GM12875 (cell line): ENCODE measurements around the gene PPP1R9B.

ENCODE experiments used
- H3K4me3 ChIP-seq: one replicate; pipeline ENCODE4 v1.5.1; 2011; ENCODE audit warnings: low read depth, low read length, control low read depth
- TF ChIP-seq, protein P1 (sequence below): IDR thresholded peaks from 2 replicates; pipeline ENCODE4 v1.5.1; 2011; ENCODE audit warnings: low read depth, mild to moderate bottlenecking, control low read depth, inconsistent platforms, low read length, moderate library complexity, borderline replicate concordance; ENCODE audit not compliant: insufficient read depth

PPP1R9B gene, protein sequence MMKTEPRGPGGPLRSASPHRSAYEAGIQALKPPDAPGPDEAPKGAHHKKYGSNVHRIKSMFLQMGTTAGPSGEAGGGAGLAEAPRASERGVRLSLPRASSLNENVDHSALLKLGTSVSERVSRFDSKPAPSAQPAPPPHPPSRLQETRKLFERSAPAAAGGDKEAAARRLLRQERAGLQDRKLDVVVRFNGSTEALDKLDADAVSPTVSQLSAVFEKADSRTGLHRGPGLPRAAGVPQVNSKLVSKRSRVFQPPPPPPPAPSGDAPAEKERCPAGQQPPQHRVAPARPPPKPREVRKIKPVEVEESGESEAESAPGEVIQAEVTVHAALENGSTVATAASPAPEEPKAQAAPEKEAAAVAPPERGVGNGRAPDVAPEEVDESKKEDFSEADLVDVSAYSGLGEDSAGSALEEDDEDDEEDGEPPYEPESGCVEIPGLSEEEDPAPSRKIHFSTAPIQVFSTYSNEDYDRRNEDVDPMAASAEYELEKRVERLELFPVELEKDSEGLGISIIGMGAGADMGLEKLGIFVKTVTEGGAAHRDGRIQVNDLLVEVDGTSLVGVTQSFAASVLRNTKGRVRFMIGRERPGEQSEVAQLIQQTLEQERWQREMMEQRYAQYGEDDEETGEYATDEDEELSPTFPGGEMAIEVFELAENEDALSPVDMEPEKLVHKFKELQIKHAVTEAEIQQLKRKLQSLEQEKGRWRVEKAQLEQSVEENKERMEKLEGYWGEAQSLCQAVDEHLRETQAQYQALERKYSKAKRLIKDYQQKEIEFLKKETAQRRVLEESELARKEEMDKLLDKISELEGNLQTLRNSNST

DNA sequence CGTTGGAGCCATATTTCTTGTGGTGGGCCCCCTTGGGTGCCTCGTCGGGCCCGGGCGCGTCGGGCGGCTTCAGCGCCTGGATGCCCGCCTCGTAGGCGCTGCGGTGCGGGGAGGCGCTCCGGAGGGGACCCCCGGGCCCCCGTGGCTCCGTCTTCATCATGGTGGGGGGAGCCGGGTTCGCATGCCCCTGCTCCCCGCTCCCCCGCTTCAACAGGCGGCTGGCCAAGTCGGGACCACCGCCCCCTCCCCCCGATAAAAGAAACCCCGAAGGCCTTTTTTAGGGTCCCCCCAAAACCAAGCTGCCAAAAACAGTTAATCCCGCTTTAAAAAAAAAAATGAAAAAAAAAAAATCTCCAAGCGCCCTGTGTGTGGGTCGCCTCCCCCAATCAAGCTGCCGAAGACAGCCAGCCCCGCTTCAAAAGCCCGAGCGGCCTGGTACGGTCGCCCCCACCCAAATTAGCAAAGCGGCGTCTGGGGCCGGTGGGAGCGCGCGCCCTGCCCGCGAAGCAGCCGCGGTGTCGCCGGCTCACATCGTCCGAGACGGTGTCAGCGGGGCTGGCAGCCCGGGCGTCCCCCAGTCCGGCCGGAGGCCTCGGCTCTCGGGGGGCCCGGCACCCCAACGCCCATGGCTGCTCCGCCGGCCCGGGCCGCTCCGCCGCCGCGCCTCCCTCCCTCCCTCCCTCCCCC is at the start of gene PPP1R9B:
TSS of gene PPP1R9B (minus strand) at position 324 of the 687 bp plus-strand sequence. CDS start at position 160, 164 bp downstream.
- H3K4me3 ChIP-seq = peak within 1 kb of the TSS; percentile 85
- TF ChIP-seq, protein P1, sequence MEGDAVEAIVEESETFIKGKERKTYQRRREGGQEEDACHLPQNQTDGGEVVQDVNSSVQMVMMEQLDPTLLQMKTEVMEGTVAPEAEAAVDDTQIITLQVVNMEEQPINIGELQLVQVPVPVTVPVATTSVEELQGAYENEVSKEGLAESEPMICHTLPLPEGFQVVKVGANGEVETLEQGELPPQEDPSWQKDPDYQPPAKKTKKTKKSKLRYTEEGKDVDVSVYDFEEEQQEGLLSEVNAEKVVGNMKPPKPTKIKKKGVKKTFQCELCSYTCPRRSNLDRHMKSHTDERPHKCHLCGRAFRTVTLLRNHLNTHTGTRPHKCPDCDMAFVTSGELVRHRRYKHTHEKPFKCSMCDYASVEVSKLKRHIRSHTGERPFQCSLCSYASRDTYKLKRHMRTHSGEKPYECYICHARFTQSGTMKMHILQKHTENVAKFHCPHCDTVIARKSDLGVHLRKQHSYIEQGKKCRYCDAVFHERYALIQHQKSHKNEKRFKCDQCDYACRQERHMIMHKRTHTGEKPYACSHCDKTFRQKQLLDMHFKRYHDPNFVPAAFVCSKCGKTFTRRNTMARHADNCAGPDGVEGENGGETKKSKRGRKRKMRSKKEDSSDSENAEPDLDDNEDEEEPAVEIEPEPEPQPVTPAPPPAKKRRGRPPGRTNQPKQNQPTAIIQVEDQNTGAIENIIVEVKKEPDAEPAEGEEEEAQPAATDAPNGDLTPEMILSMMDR = no peak

DNA sequence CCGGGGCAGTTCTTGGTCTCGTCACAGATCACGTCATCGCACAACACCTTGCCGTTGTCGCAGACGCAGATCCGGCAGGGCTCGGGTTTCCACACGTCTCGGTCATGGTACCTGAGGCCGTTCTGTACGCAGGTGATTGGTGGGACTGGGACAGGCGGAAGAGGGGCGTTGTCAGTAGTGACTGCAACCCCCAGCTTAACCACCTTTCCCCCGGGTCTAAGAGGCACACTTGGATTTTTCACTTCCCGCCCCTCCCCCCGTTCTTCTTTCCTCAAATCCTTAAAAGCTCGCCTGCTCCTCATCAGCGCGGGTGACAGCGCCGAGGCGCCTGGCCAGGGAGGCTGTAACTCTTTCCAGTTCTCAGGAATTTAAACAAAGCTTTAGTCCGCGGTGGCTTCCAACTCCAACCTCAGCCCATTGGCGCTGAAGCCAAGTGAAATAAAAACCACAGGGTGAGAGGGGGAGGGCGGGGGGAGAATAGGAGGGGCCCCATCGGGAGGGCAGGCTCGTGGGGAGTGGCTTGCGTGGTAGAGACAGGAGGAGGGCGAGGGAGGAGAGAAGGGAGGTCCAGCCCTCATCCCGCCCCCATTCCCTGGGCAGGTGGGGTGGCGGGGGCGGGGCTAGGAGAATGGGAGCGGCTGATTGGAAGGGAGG is 49.5 kb upstream of the PPP1R9B start:
- TF ChIP-seq, protein P1 = no peak
- no peak overlapping the region for H3K4me3 ChIP-seq

DNA sequence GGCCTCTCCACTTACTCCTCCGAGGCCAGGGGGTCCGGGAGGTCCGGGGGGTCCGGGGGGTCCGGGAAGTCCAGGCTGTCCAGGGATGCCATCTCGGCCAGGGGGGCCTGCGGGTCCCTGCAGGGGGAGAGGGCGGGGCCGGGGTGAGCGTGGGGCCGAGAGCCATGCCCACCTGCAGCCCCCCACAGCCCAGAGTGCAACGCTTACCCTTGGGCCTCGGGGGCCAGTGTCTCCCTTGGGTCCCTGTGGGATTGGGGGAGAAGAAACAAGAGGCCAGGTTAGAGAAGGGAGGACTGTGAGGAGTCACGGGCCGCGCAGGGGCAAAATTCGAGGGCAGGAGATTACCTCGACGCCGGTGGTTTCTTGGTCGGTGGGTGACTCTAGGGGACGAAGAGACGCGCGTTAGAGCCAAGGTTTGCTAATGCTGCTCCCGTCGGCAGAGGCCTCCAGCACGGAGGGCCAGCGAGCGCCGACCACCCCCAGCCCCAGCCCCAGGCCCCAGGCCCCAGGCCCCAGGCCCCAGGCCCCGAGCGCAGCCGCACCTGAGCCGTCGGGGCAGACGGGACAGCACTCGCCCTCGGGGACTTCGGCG is 48.8 kb upstream of the PPP1R9B start:
- TF ChIP-seq, protein P1 = no peak
- H3K4me3 ChIP-seq = no peak overlapping the region

DNA sequence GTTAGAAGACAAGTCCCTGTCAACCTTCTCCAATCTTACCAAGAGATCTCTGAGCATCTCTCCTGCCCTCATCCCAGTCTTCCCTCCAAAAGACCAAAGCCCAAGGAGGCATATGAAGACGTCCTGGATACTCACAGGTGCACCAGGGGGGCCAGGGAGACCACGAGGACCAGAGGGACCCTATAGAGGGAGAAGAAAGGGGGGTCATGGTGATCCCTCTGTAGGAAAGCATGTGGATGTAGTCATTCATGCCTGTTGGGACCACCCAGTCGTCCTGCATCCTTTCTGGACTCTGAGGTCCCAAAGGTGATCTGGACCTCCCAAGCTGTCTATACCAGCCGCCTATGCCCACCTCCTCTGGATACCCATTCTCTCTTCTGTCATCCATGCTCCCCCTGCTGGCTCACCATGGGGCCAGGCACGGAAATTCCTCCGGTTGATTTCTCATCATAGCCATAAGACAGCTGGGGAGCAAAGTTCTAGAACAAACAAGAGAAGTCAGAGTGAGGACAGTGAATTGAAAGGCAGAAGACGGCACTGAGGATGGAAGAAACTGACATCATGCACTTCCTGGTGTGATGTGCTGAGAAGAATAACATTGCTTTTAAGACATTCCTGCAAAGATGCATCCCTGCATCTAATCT is 47.7 kb upstream of the PPP1R9B start:
- TF ChIP-seq, protein P1 = peak; percentile 79
- H3K4me3 ChIP-seq = no peak overlapping the region

DNA sequence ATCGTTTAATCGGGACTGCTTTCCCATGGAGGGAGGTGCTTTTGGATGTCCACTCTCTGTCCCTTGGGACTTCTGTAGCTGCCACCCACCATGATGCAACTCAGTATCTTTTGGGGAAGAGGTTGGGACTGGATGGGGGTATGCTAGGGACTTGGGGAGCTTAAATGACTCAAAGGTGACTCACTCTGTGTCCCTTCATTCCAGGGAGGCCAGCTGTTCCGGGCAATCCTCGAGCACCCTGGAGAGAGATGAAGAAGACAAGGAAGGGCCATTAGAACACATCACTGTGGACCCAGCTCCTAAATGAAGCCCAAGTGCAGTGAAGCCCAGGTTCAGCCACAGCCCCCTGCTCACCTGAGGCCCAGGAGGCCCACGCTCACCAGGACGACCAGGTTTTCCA is 46.3 kb upstream of the PPP1R9B start:
- H3K4me3 ChIP-seq = no peak overlapping the region
- TF ChIP-seq, protein P1 = no peak

DNA sequence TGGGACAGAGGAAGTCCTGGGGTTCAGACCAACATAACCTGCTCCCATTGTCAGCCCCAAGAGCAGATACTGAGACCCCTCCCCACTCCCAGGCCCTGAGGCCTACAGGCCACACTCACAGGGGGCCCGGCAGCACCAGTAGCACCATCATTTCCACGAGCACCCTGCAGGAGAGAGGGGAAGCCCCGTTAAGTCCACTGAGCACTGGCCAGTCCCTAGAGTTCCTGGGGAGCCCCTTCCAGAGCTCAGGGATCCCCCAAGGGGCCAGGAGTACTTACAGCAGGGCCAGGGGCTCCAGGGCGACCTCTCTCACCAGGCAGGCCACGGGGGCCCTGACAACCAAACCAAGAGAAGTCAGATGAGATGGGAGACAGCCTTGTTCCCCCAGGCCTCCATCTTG is 45.6 kb upstream of the PPP1R9B start:
- TF ChIP-seq, protein P1 = no peak
- no peak overlapping the region for H3K4me3 ChIP-seq
